Smooth muscle cell of the pulmonary artery (primary cell): ENCODE measurements around the gene FOXO6. TPM values are rescaled to one million over a fixed set of nuclear protein-coding genes. Genes with fewer than 3 reads are reported as not detected.

Experiments used
- total RNA-seq: library from RNA; depleted of rRNA; stranded (reverse); fragments of >200 nt; gene quantifications from 2 replicates; pipeline ENCODE4 v1.2.3, GENCODE V29; 2014

Gene FOXO6
- total RNA-seq = 0.10 TPM in 1 of 2 replicates, not detected in the other

GRCh38 chr1:41360786-41361494 is at the start of gene FOXO6:
Gene FOXO6, plus strand, starts transcription at chr1:41361434.

Other genes starting within 250 kb of the FOXO6 start
- 15.2 and 20.3 TPM in 2 replicates for gene SCMH1, start 119.1 kb upstream of the FOXO6 start, total RNA-seq
- not detected in 2 replicates for gene EDN2, start 123.2 kb downstream of the FOXO6 start, total RNA-seq